ENCODE results near the gene TEX35. TPM values are rescaled to one million over a fixed set of nuclear protein-coding genes. Genes with fewer than 3 reads are reported as not detected.

The TEX35 gene
- total and polyA plus RNA-seq, 4 donors = not detected

DNA sequence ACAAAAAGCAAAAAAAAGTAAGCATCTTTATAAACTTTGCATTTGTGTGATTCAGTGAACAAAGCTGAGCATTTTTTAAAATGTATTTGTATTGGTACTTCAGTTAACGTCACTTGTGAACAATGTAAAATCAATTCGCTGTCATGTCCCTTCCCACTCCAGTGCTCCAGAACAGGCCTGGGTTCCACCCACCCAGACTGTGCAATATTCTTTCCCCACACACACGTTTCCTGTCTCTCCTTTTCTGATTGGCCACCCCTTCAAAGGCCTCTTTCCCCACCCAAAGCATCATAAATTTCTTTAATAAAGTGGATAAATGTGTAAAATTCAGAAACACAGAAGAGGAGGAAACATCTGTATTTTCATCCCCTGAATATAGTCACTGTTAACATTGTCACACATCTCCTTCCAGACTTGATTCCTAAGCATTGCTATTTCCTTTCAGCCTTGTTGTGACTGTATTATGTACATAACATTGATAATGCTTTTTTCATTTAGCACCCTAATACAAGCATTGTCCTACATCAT, 28.1 kb upstream of the TEX35 start:
- 72% methylated on average over 3 of the region's 3 CpGs for WGBS
- H3K9me3 ChIP-seq (ENCODE audit: control insufficient read depth in 4 of 4, low read length in 3 of 4) = no peaks in the 10 kb centered on the region

DNA sequence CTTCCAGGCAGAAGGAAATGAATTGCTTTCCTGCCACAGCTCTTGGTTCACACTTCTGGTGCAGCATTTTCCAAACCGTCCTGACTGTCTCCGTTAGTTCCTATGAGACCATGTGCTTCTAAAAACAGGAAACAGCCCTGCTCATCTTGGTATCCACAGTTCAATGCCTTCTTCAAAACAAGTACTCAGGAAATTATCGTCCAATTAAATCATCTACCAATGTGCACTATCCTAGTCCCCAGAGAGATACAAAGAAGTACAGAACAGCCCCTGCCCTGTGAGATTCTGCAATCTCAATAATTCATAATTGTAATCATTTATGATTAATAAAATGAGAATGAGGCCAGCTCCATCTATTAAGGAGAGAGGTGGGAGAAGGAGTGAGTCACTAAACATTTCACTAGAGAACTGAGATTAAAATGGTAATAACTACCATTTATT, 27.3 kb upstream of the TEX35 start:
- no peaks in the 10 kb centered on the region for H3K9me3 ChIP-seq (ENCODE audit: control insufficient read depth in 4 of 4, low read length in 3 of 4)
- H3K36me3 ChIP-seq (ENCODE audit: control insufficient read depth in 4 of 4, insufficient read depth in 3 of 4, low read depth in 1 of 4, low read length in 3 of 4) = no peaks in the 10 kb centered on the region
- no peak overlapping the region for H3K4me3 ChIP-seq (ENCODE audit: low read depth in 1 of 3, low read length in 3 of 3)
- no peaks in the 10 kb centered on the region for H3K27me3 ChIP-seq (ENCODE audit: control insufficient read depth in 4 of 4, insufficient read depth in 4 of 4, low read length in 3 of 4)
- 53% methylated on average over 3 of the region's 3 CpGs for WGBS
- peaks cover 0 to 4% (median 1%) of the 10 kb centered on the region in 4 donors for H3K4me1 ChIP-seq (ENCODE audit: control insufficient read depth in 4 of 4, insufficient read depth in 4 of 4, low read length in 3 of 4)
- H3K9ac ChIP-seq (ENCODE audit: low read depth in 1 of 2, low read length in 2 of 2) = no peak overlapping the region
- TF ChIP-seq, protein P1, sequence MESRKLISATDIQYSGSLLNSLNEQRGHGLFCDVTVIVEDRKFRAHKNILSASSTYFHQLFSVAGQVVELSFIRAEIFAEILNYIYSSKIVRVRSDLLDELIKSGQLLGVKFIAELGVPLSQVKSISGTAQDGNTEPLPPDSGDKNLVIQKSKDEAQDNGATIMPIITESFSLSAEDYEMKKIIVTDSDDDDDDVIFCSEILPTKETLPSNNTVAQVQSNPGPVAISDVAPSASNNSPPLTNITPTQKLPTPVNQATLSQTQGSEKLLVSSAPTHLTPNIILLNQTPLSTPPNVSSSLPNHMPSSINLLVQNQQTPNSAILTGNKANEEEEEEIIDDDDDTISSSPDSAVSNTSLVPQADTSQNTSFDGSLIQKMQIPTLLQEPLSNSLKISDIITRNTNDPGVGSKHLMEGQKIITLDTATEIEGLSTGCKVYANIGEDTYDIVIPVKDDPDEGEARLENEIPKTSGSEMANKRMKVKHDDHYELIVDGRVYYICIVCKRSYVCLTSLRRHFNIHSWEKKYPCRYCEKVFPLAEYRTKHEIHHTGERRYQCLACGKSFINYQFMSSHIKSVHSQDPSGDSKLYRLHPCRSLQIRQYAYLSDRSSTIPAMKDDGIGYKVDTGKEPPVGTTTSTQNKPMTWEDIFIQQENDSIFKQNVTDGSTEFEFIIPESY (IDR thresholded peaks at IDR 0.05) = no peak
- TF ChIP-seq, protein P2, sequence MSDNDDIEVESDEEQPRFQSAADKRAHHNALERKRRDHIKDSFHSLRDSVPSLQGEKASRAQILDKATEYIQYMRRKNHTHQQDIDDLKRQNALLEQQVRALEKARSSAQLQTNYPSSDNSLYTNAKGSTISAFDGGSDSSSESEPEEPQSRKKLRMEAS (IDR thresholded peaks at IDR 0.05) = no peak
- DNase-seq (ENCODE audit: low spot score) = no peak
- no peak overlapping the region for H3K27ac ChIP-seq (ENCODE audit: low read depth in 1 of 2, low read length in 2 of 2)

More for the DNA sequence above, 28.1 kb upstream of the TEX35 start:
- H3K4me1 ChIP-seq (ENCODE audit: control insufficient read depth in 4 of 4, insufficient read depth in 4 of 4, low read length in 3 of 4) = peaks cover 0 to 4% (median 1%) of the 10 kb centered on the region in 4 donors
- H3K27me3 ChIP-seq (ENCODE audit: control insufficient read depth in 4 of 4, insufficient read depth in 4 of 4, low read length in 3 of 4) = no peaks in the 10 kb centered on the region
- no peak overlapping the region for H3K27ac ChIP-seq (ENCODE audit: low read depth in 1 of 2, low read length in 2 of 2)
- H3K36me3 ChIP-seq (ENCODE audit: control insufficient read depth in 4 of 4, insufficient read depth in 3 of 4, low read depth in 1 of 4, low read length in 3 of 4) = no peaks in the 10 kb centered on the region
- H3K9ac ChIP-seq (ENCODE audit: low read depth in 1 of 2, low read length in 2 of 2) = no peak overlapping the region
- H3K4me3 ChIP-seq (ENCODE audit: low read depth in 1 of 3, low read length in 3 of 3) = no peak overlapping the region
- DNase-seq (ENCODE audit: low spot score) = no peak
- no peak for TF ChIP-seq TAF1 (conservative IDR thresholded peaks at IDR 0.05)
- no peak for TF ChIP-seq SP1 (IDR thresholded peaks at IDR 0.05)
- no peak for TF ChIP-seq GABPA (IDR thresholded peaks at IDR 0.05 in 1 of 2, conservative IDR thresholded peaks at IDR 0.05 in 1 of 2)
- TF ChIP-seq JUND (IDR thresholded peaks at IDR 0.05) = no peak
- no peak for TF ChIP-seq HNF4G (IDR thresholded peaks at IDR 0.05)
- TF ChIP-seq, protein P3, sequence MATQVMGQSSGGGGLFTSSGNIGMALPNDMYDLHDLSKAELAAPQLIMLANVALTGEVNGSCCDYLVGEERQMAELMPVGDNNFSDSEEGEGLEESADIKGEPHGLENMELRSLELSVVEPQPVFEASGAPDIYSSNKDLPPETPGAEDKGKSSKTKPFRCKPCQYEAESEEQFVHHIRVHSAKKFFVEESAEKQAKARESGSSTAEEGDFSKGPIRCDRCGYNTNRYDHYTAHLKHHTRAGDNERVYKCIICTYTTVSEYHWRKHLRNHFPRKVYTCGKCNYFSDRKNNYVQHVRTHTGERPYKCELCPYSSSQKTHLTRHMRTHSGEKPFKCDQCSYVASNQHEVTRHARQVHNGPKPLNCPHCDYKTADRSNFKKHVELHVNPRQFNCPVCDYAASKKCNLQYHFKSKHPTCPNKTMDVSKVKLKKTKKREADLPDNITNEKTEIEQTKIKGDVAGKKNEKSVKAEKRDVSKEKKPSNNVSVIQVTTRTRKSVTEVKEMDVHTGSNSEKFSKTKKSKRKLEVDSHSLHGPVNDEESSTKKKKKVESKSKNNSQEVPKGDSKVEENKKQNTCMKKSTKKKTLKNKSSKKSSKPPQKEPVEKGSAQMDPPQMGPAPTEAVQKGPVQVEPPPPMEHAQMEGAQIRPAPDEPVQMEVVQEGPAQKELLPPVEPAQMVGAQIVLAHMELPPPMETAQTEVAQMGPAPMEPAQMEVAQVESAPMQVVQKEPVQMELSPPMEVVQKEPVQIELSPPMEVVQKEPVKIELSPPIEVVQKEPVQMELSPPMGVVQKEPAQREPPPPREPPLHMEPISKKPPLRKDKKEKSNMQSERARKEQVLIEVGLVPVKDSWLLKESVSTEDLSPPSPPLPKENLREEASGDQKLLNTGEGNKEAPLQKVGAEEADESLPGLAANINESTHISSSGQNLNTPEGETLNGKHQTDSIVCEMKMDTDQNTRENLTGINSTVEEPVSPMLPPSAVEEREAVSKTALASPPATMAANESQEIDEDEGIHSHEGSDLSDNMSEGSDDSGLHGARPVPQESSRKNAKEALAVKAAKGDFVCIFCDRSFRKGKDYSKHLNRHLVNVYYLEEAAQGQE (IDR thresholded peaks at IDR 0.05) = no peak
- TF ChIP-seq EGR1 (IDR thresholded peaks at IDR 0.05; ENCODE audit: low read depth in 2 of 2) = no peak
- TF ChIP-seq RAD21 (IDR thresholded peaks at IDR 0.05) = no peak
